HG03354 (cell line): ENCODE data around the gene PIK3R1.

ENCODE experiments used
- ATAC-seq: cut with Tn5 transposase; IDR thresholded peaks from one replicate; pipeline ENCODE4 v1.9.1; 2021; ENCODE audit warnings: mild to moderate bottlenecking; ENCODE audit not compliant: unreplicated experiment, poor library complexity, severe bottlenecking

The PIK3R1 gene

GRCh38 chr5:68265822-68266395 lies 50.4 kb downstream of the PIK3R1 start:
- no peak for ATAC-seq

GRCh38 chr5:68266457-68266856 lies 50.9 kb downstream of the PIK3R1 start:
- ATAC-seq = no peak

DNA sequence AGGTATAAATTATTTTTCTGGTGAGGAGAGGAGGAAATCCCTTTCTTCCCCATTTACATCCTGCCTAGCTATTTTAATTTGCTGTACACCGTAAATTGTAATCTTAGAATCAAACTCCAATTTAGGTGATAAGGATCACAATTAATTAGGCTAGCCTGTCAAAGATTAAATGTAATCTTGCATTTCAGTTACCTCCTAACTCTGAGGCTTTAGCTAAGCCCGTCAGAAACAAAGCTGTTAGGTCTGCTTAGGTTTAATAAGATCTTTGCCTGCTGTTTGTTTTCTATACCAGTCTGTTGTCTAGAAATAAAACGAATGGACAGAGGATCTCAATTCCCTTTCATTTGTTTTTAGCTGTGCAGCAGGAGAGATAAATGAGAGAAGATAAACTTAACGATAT lies 51.5 kb downstream of the PIK3R1 start:
- no peak for ATAC-seq

DNA sequence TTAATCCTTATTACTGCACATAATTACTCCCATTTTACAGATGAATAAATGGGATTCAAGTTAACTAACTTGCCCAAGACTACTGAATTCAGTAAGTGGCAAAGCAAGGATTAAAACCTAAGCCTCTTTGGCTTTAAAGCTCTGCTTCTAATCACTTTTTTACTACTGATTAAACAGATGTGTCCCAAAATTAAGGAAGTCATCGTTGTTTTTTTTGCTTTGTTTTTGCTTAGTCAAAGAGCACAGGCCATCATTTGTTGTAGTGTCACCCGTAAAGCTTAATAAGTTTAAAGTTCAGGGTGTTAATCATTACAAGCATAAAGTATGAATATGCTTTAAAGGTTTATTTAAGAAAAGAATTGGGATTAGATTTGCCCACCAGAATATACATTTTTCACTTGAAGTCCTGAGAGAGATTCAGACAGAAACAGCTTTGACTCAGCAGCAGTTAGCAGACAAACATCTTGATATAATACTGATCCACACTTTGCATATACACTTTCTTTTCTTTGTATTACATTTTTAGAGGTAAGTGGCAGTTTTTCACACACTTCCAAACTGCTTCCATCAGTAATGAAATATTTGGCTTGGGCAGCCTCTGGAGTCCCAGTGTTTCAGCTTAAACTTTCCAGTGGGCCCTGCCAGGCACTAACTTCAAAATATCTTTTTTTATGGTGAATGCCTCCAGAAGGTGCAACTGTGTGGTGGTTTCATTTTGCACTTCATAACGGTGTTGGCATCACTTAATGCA lies 52.7 kb downstream of the PIK3R1 start:
- ATAC-seq = peak; percentile 56

DNA sequence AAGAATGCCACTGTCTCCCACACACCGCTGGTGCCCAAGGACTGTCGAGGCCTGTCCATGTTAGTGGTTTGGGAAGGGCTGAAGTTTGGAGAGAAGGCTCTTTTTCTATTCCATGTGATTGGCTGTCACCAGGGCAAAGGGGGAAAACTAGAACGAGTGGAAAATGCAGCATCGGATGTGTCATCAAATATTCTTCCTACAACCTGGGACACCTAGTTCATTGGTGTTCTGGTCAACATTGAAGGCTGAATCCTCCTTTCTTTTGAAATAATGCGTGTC lies 53.2 kb downstream of the PIK3R1 start:
- no peak for ATAC-seq

GRCh38 chr5:68269820-68270219 lies 54.3 kb downstream of the PIK3R1 start:
- no peak for ATAC-seq

GRCh38 chr5:68270399-68270975 lies 54.9 kb downstream of the PIK3R1 start:
- no peak for ATAC-seq

- ATAC-seq = no peak
Observed at GRCh38 chr5:68271124-68271523, 55.6 kb downstream of the PIK3R1 start.

GRCh38 chr5:68272289-68272688 lies 56.7 kb downstream of the PIK3R1 start:
- ATAC-seq = no peak

- peak; percentile 73 for ATAC-seq
Observed at GRCh38 chr5:68273717-68274409, 58.3 kb downstream of the PIK3R1 start.

DNA sequence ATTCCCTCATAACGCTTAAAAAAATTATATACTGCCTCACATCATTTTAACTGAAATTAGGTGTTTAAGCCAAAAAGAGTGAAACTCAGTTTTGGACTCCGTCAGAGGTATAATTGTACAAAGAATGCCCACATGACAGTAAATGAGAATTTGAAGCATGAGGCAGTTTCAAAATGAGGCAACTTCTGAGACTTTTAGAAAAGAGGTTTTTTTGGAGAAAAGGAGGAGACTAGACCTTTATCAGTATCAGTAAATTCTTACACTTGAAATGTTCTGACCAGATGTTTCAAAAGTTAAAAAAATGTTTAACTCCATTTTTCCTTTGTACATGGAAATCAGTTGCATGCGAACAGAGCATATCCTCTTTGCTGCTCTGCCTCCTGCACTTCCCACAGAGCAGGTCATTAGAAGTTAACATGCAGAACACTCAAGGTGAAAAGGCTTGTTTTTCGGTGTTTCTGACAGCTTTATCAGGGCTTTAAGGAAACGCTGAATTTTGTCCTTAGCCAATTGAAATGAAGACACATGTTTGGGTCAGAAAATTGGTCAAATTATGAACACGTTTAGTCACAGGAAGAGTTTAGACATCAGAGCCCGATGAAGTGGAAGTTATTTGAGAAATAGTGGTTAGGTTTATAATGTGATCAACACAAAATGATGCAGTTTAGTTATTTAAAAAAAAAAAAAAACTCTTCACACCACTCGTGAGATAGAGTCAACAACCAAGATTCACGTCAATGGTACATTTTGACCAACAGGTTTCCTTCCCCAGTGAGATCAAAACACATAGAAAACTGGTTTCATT lies 59.5 kb downstream of the PIK3R1 start:
- peak; percentile 53 for ATAC-seq

DNA sequence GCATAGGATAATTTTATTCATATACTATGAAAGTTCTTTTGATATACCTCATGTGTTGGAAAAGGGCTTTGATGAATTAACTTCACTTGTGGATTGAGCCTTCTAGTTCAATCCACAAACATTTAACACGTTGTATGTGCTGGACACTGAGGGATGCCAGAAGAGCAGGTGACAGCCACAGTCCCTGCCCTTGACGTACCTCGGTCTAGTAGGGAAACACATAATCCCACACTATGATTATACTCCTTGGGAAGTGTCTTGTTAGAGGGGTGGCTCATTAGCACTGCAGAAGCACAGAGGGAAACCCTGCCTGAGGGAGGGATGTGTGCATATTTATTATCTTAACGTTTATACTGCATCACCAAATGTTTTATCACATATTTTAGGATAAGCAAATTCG lies 61.2 kb downstream of the PIK3R1 start:
- ATAC-seq = no peak

GRCh38 chr5:68277431-68277830 lies 61.9 kb downstream of the PIK3R1 start:
- ATAC-seq = no peak

GRCh38 chr5:68279984-68280383 lies 64.4 kb downstream of the PIK3R1 start:
- ATAC-seq = no peak

DNA sequence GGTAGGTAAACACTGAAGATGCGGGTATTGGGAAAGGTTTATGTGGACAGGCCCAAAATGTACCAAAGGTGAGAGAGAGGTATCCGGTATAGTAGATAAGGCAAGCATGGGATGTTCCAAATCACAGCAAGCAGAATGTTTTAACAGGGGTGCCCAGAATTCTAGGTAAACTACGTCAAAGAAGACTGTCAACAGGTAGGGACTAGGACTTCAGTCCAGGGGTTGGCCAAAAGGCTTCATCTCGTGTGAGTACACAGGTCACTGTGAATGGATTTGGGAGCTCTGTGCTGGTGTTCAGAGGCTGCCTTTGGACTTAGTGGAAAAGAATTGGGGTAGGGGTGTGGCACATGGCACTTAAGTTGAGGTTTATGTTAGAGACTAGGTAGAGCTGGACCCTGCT lies 66.4 kb downstream of the PIK3R1 start:
- ATAC-seq = no peak

DNA sequence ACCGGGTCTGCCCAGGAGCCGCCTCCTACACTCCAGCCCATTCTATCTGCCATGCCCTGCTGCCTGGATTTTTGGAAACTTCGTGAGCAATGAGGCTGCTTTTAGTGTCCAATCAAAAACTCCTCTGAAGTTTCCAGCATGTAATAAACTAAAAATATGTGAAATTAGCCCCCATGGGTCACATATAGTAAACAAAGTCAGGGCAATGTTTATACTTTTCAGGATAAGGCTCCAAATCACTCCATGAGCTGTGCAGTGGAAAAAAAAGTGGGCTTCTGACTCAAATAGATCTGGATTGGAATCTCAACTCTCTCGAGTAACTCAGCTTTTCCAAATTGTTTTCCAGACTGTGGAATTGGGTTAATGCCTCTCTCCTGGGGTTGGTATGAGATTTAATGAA lies 68.2 kb downstream of the PIK3R1 start:
- no peak for ATAC-seq

DNA sequence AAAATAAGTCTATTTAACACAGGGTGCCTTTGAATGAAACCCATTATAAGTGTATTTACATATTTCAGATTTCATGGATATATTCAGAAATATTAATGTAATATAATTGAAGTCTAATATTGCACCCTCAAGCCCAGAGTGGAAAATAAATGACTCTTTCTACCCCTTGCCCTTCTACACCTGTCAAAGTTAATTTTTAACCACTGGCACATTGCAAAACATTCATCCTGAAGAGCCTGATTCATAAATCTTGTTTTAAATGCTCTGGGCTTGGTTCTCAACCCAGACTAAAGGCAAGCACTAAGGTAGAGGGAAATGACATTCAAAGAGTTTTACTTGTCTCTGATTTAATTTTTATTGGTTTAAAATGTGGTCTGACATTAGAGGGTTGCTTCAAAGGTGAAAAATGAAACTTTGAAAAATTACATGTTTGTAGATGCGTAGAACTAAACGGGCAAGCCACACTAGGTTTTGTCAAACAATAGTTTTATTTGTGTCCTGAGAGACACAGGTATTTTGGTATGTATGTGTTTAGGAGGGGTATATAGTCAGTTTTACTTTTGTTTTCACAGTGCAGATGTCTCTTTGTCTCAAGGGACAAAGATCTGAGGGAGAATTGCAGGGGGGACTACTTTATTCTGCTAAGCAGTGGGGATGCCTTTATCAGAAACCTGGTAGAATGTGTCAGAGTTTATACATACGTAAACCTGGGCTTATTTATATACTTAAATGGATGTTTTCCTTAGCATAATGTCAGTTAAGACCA lies 69.7 kb downstream of the PIK3R1 start:
- ATAC-seq = peak; percentile 38

- ATAC-seq = no peak
Observed at GRCh38 chr5:68285851-68286611, 70.5 kb downstream of the PIK3R1 start.

DNA sequence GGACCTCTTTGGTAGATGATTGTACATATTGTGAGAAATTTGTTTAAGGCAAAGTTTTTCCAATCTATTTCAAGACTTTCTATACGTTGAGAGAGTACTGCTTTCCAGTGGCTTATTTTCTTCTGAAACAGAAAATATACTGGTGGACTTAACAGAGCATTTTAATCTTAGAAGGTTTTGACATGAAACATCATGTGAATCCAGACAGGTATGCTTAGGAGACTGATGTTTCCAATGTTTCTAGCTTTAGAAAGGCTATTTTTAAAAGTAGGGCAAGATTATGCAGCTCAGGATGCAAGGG lies 71.0 kb downstream of the PIK3R1 start:
- no peak for ATAC-seq
